ENCODE results near the gene GALNTL6.

DNA sequence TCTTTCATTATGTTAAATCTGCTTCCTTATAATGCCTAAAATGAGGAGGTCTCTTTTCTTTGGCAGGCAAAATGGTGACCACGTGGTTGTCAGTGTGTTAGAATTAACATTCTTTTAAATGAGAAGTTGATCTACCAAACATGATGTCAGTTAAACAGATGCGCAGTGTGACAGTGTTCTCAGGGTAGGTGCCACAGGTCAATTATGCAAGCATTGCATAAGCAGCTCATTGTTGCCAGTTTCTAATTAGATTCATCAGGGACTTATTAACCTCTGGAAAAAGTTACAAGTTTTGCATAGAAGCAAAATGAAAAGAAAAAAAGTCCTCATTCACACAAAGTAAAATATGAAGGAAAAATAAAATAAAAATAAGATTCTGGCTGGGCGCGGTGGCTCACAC, 1031.4 kb downstream of the GALNTL6 start:
- TF ChIP-seq, protein P1, sequence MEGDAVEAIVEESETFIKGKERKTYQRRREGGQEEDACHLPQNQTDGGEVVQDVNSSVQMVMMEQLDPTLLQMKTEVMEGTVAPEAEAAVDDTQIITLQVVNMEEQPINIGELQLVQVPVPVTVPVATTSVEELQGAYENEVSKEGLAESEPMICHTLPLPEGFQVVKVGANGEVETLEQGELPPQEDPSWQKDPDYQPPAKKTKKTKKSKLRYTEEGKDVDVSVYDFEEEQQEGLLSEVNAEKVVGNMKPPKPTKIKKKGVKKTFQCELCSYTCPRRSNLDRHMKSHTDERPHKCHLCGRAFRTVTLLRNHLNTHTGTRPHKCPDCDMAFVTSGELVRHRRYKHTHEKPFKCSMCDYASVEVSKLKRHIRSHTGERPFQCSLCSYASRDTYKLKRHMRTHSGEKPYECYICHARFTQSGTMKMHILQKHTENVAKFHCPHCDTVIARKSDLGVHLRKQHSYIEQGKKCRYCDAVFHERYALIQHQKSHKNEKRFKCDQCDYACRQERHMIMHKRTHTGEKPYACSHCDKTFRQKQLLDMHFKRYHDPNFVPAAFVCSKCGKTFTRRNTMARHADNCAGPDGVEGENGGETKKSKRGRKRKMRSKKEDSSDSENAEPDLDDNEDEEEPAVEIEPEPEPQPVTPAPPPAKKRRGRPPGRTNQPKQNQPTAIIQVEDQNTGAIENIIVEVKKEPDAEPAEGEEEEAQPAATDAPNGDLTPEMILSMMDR (conservative IDR thresholded peaks at IDR 0.05; ENCODE audit: low read depth, low read length) = no peak
- no peak for TF ChIP-seq POLR2A (IDR thresholded peaks at IDR 0.05; ENCODE audit: low read depth, low read length)
- TF ChIP-seq MXI1 (IDR thresholded peaks at IDR 0.05; ENCODE audit: borderline replicate concordance, low read depth, low read length) = no peak
- no peak for TF ChIP-seq RAD21 (IDR thresholded peaks at IDR 0.05; ENCODE audit: low read length)
- TF ChIP-seq, protein P2, sequence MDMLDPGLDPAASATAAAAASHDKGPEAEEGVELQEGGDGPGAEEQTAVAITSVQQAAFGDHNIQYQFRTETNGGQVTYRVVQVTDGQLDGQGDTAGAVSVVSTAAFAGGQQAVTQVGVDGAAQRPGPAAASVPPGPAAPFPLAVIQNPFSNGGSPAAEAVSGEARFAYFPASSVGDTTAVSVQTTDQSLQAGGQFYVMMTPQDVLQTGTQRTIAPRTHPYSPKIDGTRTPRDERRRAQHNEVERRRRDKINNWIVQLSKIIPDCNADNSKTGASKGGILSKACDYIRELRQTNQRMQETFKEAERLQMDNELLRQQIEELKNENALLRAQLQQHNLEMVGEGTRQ (IDR thresholded peaks at IDR 0.05; ENCODE audit: low read depth, low read length) = no peak
